Common myeloid progenitor, CD34-positive (primary cell): ENCODE measurements around the gene MAB21L1.

Source experiments
- CTCF ChIA-PET: fragments of 350-600 bp; sonication (Branson Sonifier 250); formaldehyde crosslinking; loops from one replicate; lab custom pipeline; 2021; ENCODE audit warnings: antibody characterized with exemption; lab: Charles Lee
- POLR2A ChIA-PET: fragments of 350-600 bp; sonication (Branson Sonifier 250); formaldehyde crosslinking; loops from one replicate; lab custom pipeline; 2021; ENCODE audit warnings: antibody characterized with exemption; lab: Charles Lee
- DNase-seq, 3 donors: peaks; one replicate each; pipeline versions ENCODE4 v3.0.0 to v3.0.0-alpha.2; 2013
- H3K27ac ChIP-seq, 2 experiments: 1 replicate in 1 of 2; 2 replicates in 1 of 2; pipeline ENCODE4 v1.7.0; 2013; ENCODE audit warnings: inconsistent platforms in 2 of 2, low read length in 2 of 2, mild to moderate bottlenecking in 2 of 2, low read depth in 1 of 2, moderate library complexity in 1 of 2; ENCODE audit not compliant: severe bottlenecking in 2 of 2, insufficient read depth in 1 of 2, poor library complexity in 1 of 2
- H3K27me3 ChIP-seq, 5 experiments: replicated peaks in 2 of 5; 1 replicate in 3 of 5; 2 replicates in 2 of 5; pipeline versions ENCODE4 v1.6.1 to v1.7.0; 2013; ENCODE audit warnings: low read length in 4 of 5, mild to moderate bottlenecking in 2 of 5, moderate library complexity in 2 of 5, inconsistent platforms in 1 of 5; ENCODE audit not compliant: insufficient read depth in 5 of 5, control insufficient read depth in 4 of 5
- H3K36me3 ChIP-seq, 4 experiments: 1 replicate in 2 of 4; 2 replicates in 2 of 4; pipeline versions ENCODE4 v1.6.1 to v1.7.0; 2013; ENCODE audit warnings: low read length in 3 of 4, control low read depth in 1 of 4, mild to moderate bottlenecking in 1 of 4; ENCODE audit not compliant: control insufficient read depth in 4 of 4, insufficient read depth in 4 of 4
- H3K4me1 ChIP-seq, 4 experiments: 1 replicate in 3 of 4; 2 replicates in 1 of 4; pipeline versions ENCODE4 v1.6.1 to v1.7.1; 2013; ENCODE audit warnings: low read length in 3 of 4, mild to moderate bottlenecking in 3 of 4, control low read depth in 1 of 4, inconsistent platforms in 1 of 4, moderate library complexity in 1 of 4; ENCODE audit not compliant: control insufficient read depth in 4 of 4, insufficient read depth in 4 of 4; ENCODE audit errors: control extremely low read depth in 1 of 4
- H3K4me3 ChIP-seq, 7 experiments: 1 replicate in 4 of 7; 2 replicates in 3 of 7; pipeline versions ENCODE4 v1.5.1 to v1.7.0; 2013; ENCODE audit warnings: mild to moderate bottlenecking in 7 of 7, low read length in 6 of 7, moderate library complexity in 6 of 7, inconsistent platforms in 2 of 7, low read depth in 2 of 7, control low read depth in 1 of 7; ENCODE audit not compliant: insufficient read depth in 4 of 7, control insufficient read depth in 1 of 7; ENCODE audit errors: extremely low read depth in 1 of 7
- H3K9me3 ChIP-seq, 5 experiments: 1 replicate in 4 of 5; 2 replicates in 1 of 5; pipeline versions ENCODE4 v1.6.1 to v1.7.1; 2013; ENCODE audit warnings: low read length in 4 of 5, mild to moderate bottlenecking in 2 of 5, inconsistent platforms in 1 of 5, low read depth in 1 of 5, moderate library complexity in 1 of 5; ENCODE audit not compliant: control insufficient read depth in 4 of 5, insufficient read depth in 2 of 5; ENCODE audit errors: control extremely low read depth in 1 of 5
- WGBS: methylation state at CpG from one replicate; pipeline ENCODE4 v1.1.5; 2013; ENCODE audit not compliant: insufficient coverage; 5-methylcytosine and 5-hydroxymethylcytosine counted together

Gene MAB21L1

GRCh38 chr13:35502456-35502855, 26.0 kb upstream of the MAB21L1 start:
- DNase-seq, result no peak
- Histone ChIP-seq H3K4me1 (peaks cover 0 to under 1% (median 0%) of the 10 kb centered on the region in 4 experiments), H3K27ac (no peak overlapping the region), H3K9me3 (no peaks in the 10 kb centered on the region), H3K27me3 (no peaks in the 10 kb centered on the region), H3K4me3 (no peak overlapping the region), H3K36me3 (no peaks in the 10 kb centered on the region)
- POLR2A ChIA-PET, result no interaction called here
- WGBS, result 100% methylated on average over 2 of the region's 3 CpGs
- CTCF ChIA-PET, result no interaction called here

- Histone ChIP-seq H3K36me3 (no peaks in the 10 kb centered on the region), H3K27me3 (no peaks in the 10 kb centered on the region), H3K4me3 (no peak overlapping the region), H3K4me1 (peaks cover 0 to 5% (median 0%) of the 10 kb centered on the region in 4 experiments), H3K9me3 (no peaks in the 10 kb centered on the region), H3K27ac (no peak overlapping the region)
- WGBS, result 92% methylated on average over 1 of the region's 6 CpGs
- ChIA-PET POLR2A (no interaction called here), CTCF (no interaction called here)
- DNase-seq, result no peak
Observed at GRCh38 chr13:35501661-35502235, 25.3 kb upstream of the MAB21L1 start.

- 100% methylated on average over 1 of the region's 2 CpGs for WGBS
Observed at GRCh38 chr13:35500144-35500543, 23.7 kb upstream of the MAB21L1 start.

GRCh38 chr13:35499676-35500075, 23.2 kb upstream of the MAB21L1 start:
- Histone ChIP-seq H3K9me3 (peaks cover 0 to 3% (median 0%) of the 10 kb centered on the region in 5 experiments), H3K4me3 (no peak overlapping the region), H3K27me3 (no peaks in the 10 kb centered on the region), H3K36me3 (no peaks in the 10 kb centered on the region), H3K4me1 (peaks cover 0 to 10% (median 0%) of the 10 kb centered on the region in 4 experiments), H3K27ac (no peak overlapping the region)
- no peak for DNase-seq
- POLR2A ChIA-PET, result no interaction called here
- 86% methylated on average over 4 of the region's 4 CpGs for WGBS
- CTCF ChIA-PET, result interaction anchor here (0.7 kb wide), 1 partner anchor 25 kb away, joined by 3 read pairs; no protein-coding TSS in a partner anchor

More at GRCh38 chr13:35500144-35500543, 23.7 kb upstream of the MAB21L1 start:
- Histone ChIP-seq H3K9me3 (peaks cover 0 to 3% (median 0%) of the 10 kb centered on the region in 5 experiments), H3K27ac (no peak overlapping the region), H3K27me3 (no peaks in the 10 kb centered on the region), H3K4me3 (no peak overlapping the region), H3K4me1 (peaks cover 0 to 10% (median 0%) of the 10 kb centered on the region in 4 experiments), H3K36me3 (no peaks in the 10 kb centered on the region)
- ChIA-PET POLR2A (no interaction called here), CTCF (interaction anchor here (0.7 kb wide), 1 partner anchor 25 kb away, joined by 3 read pairs; no protein-coding TSS in a partner anchor)
- DNase-seq, result no peak

GRCh38 chr13:35499196-35499662, 22.7 kb upstream of the MAB21L1 start:
- ChIA-PET POLR2A (no interaction called here), CTCF (interaction anchor here (0.7 kb wide), 1 partner anchor 24 kb away, joined by 3 read pairs; no protein-coding TSS in a partner anchor)
- no peak for DNase-seq
- no peak overlapping the region for H3K27ac ChIP-seq
- WGBS, result 100% methylated on average over 2 of the region's 2 CpGs
- H3K9me3 ChIP-seq, result peaks cover 0 to 5% (median 0%) of the 10 kb centered on the region in 5 experiments
- no peaks in the 10 kb centered on the region for H3K36me3 ChIP-seq
- H3K27me3 ChIP-seq, result no peaks in the 10 kb centered on the region
- H3K4me3 ChIP-seq, result no peak overlapping the region
- H3K4me1 ChIP-seq, result peaks cover 0 to 10% (median 0%) of the 10 kb centered on the region in 4 experiments

- DNase-seq, result no peak
Observed at GRCh38 chr13:35498231-35498630, 21.7 kb upstream of the MAB21L1 start.

GRCh38 chr13:35496761-35497386, 20.4 kb upstream of the MAB21L1 start:
- Histone ChIP-seq H3K27ac (no peak overlapping the region), H3K9me3 (peaks cover 0 to 5% (median 0%) of the 10 kb centered on the region in 5 experiments), H3K4me3 (no peak overlapping the region), H3K4me1 (peaks cover 0 to 10% (median 0%) of the 10 kb centered on the region in 4 experiments), H3K36me3 (no peaks in the 10 kb centered on the region), H3K27me3 (no peaks in the 10 kb centered on the region)
- peak in 2 of 3 donors; percentile 49 to 59 for DNase-seq
- ChIA-PET POLR2A (no interaction called here), CTCF (no interaction called here)
- WGBS, result 100% methylated on average over 1 of the region's 2 CpGs

More at GRCh38 chr13:35498231-35498630, 21.7 kb upstream of the MAB21L1 start:
- ChIA-PET POLR2A (no interaction called here), CTCF (no interaction called here)
- H3K27ac ChIP-seq, result no peak overlapping the region
- no peaks in the 10 kb centered on the region for H3K27me3 ChIP-seq
- H3K36me3 ChIP-seq, result no peaks in the 10 kb centered on the region
- H3K4me3 ChIP-seq, result no peak overlapping the region
- H3K9me3 ChIP-seq, result peaks cover 0 to 5% (median 0%) of the 10 kb centered on the region in 5 experiments
- H3K4me1 ChIP-seq, result peaks cover 0 to 10% (median 0%) of the 10 kb centered on the region in 4 experiments
